ENCODE results near the gene RNF208. TPM values are rescaled to one million over a fixed set of nuclear protein-coding genes. Genes with fewer than 3 reads are reported as not detected.
A peak's percentile ranks its signal among the peaks of the same experiment; 100 is the strongest.

RNF208 gene
- total and polyA plus RNA-seq, 10 of the 15 experiments (the other 5 are each of a cell fraction or from before 2014, with no cell fraction given): 0.06 to 10.7 (median 0.77) TPM

- Histone ChIP-seq H3K9ac (ENCODE audit: control insufficient read depth, insufficient read depth, low read length) (no peak overlapping the region), H3K27me3 (replicated peaks in 1 of 2; ENCODE audit: control insufficient read depth in 2 of 2, insufficient read depth in 2 of 2, low read length in 1 of 2) (no peaks in the 10 kb centered on the region), H3K79me2 (ENCODE audit: control insufficient read depth, insufficient read depth, low read length) (peaks cover 8% of the 10 kb centered on the region), H4K20me1 (ENCODE audit: control insufficient read depth, insufficient read depth) (no peaks in the 10 kb centered on the region), H3K4me3 (no peak overlapping the region), H2AFZ (ENCODE audit: control insufficient read depth, low read depth, low read length) (no peak overlapping the region), H3K27ac (ENCODE audit: control insufficient read depth, insufficient read depth) (no peak overlapping the region), H3K9me3 (replicated peaks; ENCODE audit: control insufficient read depth, insufficient read depth, low read length) (no peaks in the 10 kb centered on the region), H3K4me1 (ENCODE audit: control insufficient read depth, insufficient read depth, low read length) (peaks cover 21% of the 10 kb centered on the region), H3K4me2 (ENCODE audit: control insufficient read depth, insufficient read depth) (peak overlapping the region; percentile 54; the same call in 1 of the 2 replicates), H3K36me3 (ENCODE audit: control insufficient read depth in 2 of 2, insufficient read depth in 2 of 2, low read length in 1 of 2) (no peaks in the 10 kb centered on the region)
- ChIA-PET POLR2A (interaction anchor here (0.8 to 2.5 kb wide), 5 partner anchors 9 to 150 kb away, joined by 3 to 9 read pairs (median 6); partner anchors contain the start of genes RNF208 and SSNA1), SMC1A (ENCODE audit: uncharacterized antibody, unreplicated experiment) (interaction anchor here (0.9 to 1.9 kb wide), 3 partner anchors 9 to 49 kb away, joined by 4 to 9 read pairs (median 5); partner anchors contain the start of genes ANAPC2 and SSNA1), RAD21 (ENCODE audit: unreplicated experiment) (interaction anchor here (1.3 kb wide), 1 partner anchor 29 kb away, joined by 3 read pairs; no protein-coding TSS in a partner anchor), CTCF (interaction anchor here (0.6 kb wide), 1 partner anchor 28 kb away, joined by 3 read pairs; no protein-coding TSS in a partner anchor)
- no TSS peak for BruUV-seq (replicated peaks)
- intact Hi-C loops (cut with micrococcal nuclease; ENCODE audit: unreplicated experiment): no loop called here
- in situ Hi-C loops (cut with MboI): no loop called here
- DNase-seq (ENCODE audit: low read depth, low spot score) (no peak), FAIRE-seq (no peak), ATAC-seq (no peak)
- WGBS (ENCODE audit: insufficient coverage, insufficient replicate concordance, low lambda C conversion rate, missing lambda C conversion rate): 76% methylated on average over 19 of the region's 19 CpGs
- TF ChIP-seq IRF5 (IDR thresholded peaks at IDR 0.05; ENCODE audit: borderline replicate concordance) (no peak), ASH2L (IDR thresholded peaks at IDR 0.05; ENCODE audit: borderline replicate concordance, low read depth) (no peak), NBN (IDR thresholded peaks at IDR 0.05) (no peak), HDGF (IDR thresholded peaks at IDR 0.05) (no peak), BACH1 (IDR thresholded peaks at IDR 0.05; ENCODE audit: borderline replicate concordance) (no peak), POLR2AphosphoS5 (IDR thresholded peaks at IDR 0.05; ENCODE audit: low read length) (no peak), MLLT1 (IDR thresholded peaks at IDR 0.05) (no peak), REST (IDR thresholded peaks at IDR 0.05; ENCODE audit: low read depth, low read length) (no peak), E2F8 (IDR thresholded peaks at IDR 0.05; ENCODE audit: low read depth, partially characterized antibody) (no peak), NR2C2 (IDR thresholded peaks at IDR 0.05; ENCODE audit: borderline replicate concordance, control insufficient read depth, insufficient read length, low read depth) (no peak), EP300 (IDR thresholded peaks at IDR 0.05; ENCODE audit: borderline replicate concordance in 1 of 2, control insufficient read depth in 1 of 2, low read depth in 2 of 2, low read length in 2 of 2) (no peak)
Measured at GRCh38 chr9:137198051-137198901, 23.8 kb downstream of the RNF208 start.
